HG03159 (cell line): ENCODE data around the gene WBP2.
"Not testable (repeated sequence)": the region's sequence is repeated elsewhere in the genome, so short reads cannot be mapped to it uniquely, and the experiment has no call there.

Experiments
- ATAC-seq: cut with Tn5 transposase; IDR thresholded peaks from one replicate; pipeline ENCODE4 v1.9.1; 2021; ENCODE audit warnings: mild to moderate bottlenecking, moderate library complexity; ENCODE audit not compliant: unreplicated experiment

Gene WBP2

DNA sequence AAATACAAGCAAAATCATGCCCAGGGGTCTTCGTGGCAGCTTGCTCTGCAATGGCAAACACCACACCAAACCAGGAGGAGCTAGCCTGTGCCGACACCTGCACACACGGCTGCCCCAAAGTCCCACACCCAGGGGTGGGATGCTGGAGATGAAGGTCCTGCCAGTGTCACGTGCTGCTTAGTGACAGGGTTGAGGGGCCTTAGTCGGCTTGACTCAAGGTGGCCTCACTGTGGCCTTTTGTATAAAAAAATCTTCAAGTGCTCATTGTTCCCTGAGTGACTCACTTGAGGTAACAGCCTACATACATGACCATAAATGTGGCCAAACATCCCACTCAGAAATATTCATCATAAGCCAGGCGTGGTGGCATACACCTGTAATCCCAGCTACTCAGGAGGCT is 34.3 kb upstream of the WBP2 start:
- no peak for ATAC-seq

DNA sequence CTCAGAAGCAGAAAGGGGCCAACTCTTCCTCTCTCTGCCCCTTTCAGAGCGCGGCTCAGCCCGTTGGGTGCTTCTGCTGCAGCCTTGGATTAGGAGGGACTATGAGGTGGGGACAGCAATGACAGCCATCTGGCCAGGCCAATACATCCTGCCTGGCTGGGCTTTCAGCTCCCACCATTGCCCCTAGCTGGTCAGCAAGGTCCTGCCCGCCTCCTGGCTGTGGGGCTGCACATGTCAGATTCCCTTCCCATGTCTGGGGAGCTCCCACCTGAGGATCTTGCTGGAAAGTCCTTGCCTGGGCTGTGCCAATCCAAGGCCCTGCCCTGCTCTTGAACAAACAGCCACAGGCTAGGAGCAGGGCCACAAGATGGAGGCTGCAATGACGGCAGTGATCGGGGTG is 33.3 kb upstream of the WBP2 start:
- ATAC-seq: no peak

- not testable (repeated sequence) for ATAC-seq
These were observed 30.7 kb upstream of the WBP2 start for GRCh38 chr17:75885860-75886259.

DNA sequence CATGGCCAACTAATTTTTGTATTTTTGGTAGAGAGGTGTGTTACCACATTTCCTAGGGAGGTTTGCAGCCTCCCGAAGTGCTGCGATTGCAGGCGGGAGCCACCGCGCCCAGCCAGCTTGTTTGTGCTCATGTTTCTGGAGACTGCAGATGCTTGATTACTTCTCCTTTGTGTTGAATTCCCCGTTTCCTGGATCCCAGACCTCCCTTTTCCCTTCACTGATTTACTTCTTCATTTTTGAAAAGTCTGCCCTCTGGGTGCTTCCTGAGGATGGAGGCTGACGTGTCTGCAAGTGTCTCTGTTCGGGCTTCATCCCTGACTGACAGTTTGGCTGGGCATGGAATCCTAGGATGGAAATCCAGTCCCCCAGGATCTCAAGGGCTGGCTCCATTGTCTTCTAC is 30.3 kb upstream of the WBP2 start:
- ATAC-seq: no peak

DNA sequence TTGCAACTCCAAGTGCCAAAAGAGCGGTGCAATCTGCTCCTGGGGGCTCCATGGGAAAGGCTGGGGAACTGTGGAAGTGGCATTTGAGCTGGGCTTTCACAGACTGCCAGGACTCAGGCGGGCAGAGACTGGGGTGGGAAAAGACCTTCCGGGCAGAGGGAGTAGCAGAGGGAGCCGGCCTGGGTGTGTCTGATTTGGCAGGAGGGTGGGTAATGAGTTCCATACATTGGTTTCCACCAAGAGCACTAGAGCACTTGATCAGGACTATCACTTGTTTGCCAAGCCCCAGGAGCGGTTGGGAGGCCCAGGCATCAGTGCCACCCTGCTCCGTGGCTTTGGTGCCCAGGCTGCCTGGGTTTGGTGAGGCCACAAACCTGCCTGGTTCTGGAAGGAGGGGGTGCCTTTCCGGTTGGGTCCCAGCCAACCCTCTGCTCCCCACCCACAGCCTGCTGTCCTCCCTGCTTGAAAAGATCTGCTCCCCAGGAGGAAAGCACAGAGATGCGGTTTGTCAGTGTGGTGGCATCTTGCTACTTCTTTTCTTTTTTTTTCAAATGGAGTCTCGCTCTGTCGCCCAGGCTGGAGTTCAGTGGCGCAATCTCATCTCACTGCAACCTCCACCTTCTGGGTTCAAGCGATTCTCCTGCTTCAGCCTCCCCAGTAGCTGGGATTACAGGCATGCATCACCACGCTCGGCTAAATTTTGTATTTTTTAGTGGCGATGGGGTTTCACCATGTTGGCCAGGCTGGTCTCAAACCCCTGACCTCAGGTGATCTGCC is 26.7 kb upstream of the WBP2 start:
- no peak for ATAC-seq

DNA sequence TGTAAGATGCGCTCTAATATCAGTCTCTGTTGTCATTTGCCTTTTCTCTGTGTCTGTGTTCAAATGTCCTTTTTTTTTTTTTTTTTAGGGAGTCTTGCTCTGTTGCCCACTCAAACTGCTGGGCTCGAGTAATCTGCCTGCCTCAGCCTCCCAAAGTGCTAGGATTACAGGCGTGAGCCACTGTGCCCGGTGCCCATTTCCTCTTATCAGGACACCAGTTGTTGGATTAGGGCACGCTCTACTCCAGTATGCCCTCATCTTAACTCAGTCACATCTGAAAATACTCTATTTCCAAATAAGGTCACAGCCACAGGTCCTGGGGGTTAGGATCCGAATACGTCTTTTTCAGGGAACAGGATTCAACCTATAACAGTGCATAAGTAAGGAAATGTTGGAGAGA is 25.1 kb upstream of the WBP2 start:
- no peak for ATAC-seq

DNA sequence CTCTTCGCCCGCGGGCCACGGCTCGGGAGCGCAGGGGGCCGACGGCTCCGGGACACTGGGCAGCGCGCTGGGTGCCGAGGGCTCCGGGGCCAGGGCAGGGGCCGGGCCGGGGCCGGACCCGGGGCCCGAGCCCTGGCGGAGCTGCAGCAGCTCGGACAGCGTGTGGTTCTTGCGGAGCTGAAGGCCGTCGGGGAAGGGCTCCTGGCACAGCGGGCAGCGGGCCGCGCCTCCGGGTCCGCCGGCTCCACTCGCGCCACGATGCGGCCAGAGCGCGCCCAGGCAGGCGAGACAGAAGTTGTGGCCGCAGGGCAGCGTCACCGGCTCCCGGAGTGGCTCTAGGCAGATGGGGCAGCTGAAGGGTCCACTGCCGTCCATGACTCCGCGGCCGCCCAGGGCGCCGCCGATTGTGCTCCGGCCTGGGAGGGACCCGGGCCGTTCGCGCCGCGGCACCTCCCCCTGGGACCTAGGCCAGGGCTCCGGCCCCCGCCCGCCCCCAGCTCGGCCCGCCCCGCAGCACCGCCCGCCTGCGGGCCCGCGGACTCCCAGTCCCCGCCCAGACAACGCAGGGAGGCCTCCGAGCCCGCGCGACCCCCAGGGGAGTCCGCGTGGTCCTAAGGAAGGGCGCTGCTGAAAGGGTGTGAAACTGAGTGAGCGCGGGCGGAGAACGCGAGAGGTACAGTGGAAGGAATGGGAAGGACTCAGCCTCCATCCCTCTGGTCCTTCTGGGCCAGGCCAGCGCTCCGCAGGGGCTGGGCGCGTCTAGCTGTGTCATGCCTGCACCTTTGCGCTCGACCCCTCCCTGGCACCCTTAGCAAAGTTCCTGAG is 23.3 kb upstream of the WBP2 start, which contains the start of gene TRIM47:
TRIM47 (minus strand) TSS at position 408 of the 825 bp plus-strand sequence; CDS start at position 375, 33 bp downstream.
- ATAC-seq: no peak

DNA sequence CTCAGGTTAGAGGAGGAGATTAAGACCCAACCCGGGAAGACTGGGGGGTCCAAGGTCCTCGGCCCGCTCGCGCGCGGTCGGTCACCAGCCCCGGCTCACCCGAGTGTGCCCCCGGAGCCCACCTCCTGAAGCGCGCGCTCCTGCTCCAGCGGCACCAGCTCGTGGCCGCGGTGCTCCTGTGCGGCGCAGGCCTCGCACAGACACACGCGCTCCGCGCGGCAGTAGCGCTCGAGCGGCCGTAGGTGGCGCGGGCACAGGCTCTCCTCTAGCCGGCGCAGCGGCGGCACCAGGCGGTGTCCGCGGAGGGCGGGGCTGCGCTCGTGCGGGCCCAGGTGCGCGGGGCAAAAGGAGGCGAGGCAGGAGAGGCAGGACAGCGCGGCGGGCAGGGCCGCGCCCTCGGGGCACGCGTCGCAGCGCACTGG is 22.6 kb upstream of the WBP2 start:
- peak; percentile 57 for ATAC-seq

GRCh38 chr17:75876938-75877751 is 22.0 kb upstream of the WBP2 start:
- ATAC-seq: no peak

DNA sequence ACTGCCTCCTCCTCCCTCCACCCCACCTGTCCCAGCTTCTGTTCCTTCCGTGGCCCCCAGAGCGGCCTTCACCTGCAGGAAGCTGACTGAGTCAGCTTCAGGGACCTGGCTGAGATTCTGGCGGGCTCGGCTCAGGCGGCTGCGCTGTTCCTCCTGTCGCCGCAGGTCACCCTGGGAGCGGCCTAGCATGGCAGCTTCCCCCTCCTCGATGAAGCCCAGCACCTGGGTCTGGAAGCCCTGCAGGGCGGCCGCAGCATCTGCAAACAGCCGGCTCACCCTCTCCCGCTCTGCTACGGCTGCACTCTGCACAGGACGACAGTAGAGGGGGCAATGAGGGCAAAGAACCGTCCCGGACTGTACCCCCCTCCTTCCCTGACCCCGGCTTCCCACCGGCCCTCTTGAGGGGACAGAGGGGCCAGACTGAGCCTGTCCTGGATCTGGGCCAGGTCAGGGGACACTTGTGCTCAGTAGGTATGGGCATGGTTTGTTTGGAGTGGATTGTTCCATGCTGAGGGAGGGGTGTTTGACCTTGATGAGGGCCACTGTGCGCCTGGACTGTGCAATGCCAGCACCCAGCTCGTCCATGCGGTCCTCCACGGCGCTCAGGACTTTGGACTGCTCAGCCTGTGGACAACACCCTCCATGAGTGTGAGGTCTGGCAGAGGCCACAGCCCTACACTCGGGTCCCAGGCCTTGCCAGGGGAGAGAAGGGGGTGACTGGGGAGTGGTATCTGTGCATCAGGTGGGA is 21.2 kb upstream of the WBP2 start:
- ATAC-seq: no peak

DNA sequence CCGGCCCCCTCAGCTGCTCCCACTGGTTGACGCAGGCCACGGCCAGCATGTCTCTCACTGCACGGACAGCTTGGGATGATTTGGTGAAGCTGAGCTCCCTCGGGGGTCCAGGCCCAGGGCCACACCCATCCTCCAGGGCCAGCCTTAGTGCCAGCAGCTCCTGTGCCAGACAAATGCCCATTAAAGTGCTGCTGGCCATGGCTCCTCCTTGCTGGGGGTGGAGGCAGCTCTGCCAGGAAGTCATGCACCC is 20.7 kb upstream of the WBP2 start:
- ATAC-seq: no peak

DNA sequence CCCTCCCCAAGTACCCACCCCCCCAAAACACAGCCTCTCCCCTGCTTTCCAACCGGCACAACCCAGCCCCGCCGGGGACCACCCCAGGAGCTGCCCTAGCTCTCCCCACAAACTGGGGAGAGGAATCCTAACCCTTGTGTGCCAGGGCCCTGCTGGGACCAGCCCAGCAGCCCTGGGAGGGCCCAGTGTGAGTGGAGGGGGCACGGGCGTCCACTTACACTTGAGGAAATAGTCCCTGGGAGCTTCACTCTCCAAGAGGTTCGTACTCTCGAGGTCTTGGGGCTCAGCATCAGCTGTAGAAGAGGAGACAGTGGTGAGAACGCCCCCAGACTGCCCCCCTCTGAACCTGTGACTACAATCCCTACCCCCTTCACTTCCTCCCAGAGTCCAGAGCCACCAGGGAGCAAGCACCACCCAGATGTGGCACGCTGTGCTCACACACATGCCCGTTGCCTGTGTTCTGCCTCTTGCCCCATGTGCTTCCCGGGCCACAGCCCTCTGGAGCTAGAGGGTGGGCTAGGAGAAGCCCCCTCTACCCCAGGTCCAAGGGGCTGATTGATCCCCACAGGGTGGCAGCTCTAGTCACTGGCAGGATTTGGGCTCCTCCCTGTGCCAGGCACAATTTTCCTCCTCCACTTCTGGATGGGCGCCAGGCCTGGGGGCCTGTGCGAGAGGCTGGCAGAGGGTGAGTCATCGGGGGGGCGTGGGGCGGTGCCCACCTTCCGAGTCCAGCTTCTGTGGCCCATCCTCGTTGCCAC is 20.2 kb upstream of the WBP2 start:
- no peak for ATAC-seq

DNA sequence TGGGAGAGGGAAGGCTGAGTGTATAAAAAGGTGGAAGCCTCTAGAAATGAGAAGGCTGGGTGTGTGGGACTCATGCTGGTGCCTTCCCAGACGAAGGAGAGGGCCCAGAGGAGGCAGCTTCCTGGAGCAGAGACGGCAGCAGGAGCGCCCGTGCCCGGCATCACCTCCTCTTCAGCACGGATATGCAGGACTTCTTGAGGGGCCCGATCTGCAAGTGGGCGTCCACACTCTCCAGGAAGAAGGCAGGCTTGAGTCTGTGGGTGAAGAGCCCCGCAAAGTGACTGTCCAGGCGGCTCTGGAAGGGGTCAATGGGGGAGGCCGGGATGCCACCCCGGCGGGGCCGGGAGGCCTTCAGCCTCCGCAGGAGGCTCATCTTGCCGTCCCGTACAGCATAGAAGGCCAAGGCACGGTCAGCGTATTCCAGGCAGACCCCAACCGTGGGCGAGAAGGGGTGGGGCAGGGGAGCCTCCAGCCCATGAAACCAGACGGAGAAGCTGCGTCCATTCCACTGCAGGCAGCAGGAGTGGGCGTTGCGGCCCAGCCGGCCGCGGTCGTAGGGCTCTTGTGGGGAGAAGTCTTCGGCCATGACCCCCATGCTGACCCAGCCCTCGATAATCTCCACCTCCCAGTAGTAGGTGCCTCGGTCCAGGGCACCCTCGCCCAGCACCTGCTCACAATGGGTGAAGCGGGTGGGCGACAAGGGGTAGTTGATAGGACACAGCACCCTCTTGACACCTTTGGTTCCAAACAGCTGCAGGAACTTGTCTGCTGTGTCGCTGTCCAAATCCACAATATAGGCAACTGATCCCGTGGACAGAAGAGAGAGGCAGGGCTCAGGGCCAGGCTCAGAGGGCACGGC is 19.4 kb upstream of the WBP2 start:
- ATAC-seq: no peak

DNA sequence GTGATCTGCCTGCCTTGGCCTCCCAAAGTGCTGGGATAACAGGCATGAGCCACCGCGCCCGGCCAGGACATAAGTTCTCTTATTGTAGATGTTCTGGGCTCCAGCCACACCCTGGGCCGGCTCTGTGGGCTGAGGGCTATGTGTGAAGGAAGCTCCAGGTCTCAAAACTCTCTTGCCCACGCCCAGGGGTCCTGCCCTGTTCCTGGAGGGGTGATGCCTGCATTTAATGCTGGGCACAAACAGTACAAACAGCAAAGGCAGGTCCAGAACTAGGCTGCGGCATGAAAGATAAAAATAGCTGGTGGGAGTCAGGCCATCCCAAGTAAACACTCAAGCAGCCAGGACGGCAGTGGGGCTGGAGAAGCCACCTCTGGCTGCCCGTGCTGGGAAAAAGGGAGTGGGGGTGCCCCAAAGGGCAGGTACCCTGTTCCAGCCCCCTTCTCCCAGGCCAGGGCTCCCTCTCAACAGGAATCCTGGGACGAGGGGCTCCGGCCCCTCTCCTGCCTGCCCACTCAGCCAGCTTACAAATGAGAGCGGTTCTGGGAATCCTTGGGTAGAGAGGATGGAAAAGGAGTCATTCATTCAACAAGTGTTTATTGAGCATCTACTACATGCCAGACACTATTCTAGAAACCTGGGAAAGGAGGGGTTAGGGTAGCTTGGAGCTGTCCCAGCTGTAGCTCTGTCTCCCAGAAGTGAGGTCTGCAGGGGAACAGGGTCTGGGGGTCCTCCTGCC is 18.6 kb upstream of the WBP2 start:
- ATAC-seq: no peak

GRCh38 chr17:75872434-75873351 is 17.6 kb upstream of the WBP2 start:
- no peak for ATAC-seq

DNA sequence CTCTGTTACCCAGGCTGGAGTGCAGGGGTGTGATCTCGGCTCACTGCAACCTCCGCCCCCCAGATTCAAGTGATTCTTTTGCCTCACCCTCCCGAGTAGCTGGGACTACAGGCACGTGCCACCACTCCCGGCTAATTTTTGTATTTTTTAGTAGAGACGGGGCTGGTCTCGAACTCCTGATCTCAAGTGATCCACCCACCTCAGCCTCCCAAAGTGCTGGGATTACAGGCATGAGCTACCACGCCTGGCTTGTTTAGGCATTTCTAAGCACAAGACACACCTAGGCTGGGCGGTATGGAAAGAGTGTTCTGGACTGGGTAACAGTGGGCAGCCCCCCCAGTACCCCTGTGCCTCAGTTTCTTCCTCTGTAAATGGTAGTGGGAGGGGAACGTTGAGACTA is 15.1 kb upstream of the WBP2 start:
- ATAC-seq: not testable (repeated sequence)
